GM20431 (cell line): ENCODE results near the gene SCARB1.

Experiments used
- in situ Hi-C: fragments of 300-500 bp; cut with MseI, MboI; formaldehyde crosslinking; loops from one replicate; pipeline ENCODE4 v1.15.0; 2020; ENCODE audit warnings: low sequenced_read_pairs; ENCODE audit not compliant: unreplicated experiment

The SCARB1 gene

GRCh38 chr12:124808272-124808671 is 55.4 kb downstream of the SCARB1 start:
- in situ Hi-C loops: no loop called here

- in situ Hi-C loops: no loop called here
Observed at GRCh38 chr12:124805876-124806668, 57.6 kb downstream of the SCARB1 start.

- in situ Hi-C loops: no loop called here
Observed at GRCh38 chr12:124805050-124805449, 58.6 kb downstream of the SCARB1 start.

GRCh38 chr12:124804011-124804621 is 59.5 kb downstream of the SCARB1 start:
- in situ Hi-C loops: no loop called here

- in situ Hi-C loops: no loop called here
Observed at GRCh38 chr12:124802361-124802760, 61.3 kb downstream of the SCARB1 start.

- in situ Hi-C loops: no loop called here
Observed at GRCh38 chr12:124800506-124800905, 63.2 kb downstream of the SCARB1 start.

- in situ Hi-C loops: no loop called here
Observed at GRCh38 chr12:124797321-124797720, 66.3 kb downstream of the SCARB1 start.

GRCh38 chr12:124796303-124796960 is 67.2 kb downstream of the SCARB1 start:
- in situ Hi-C loops: no loop called here

GRCh38 chr12:124795081-124795948 is 68.3 kb downstream of the SCARB1 start:
- in situ Hi-C loops: no loop called here

GRCh38 chr12:124792961-124793441 is 70.7 kb downstream of the SCARB1 start:
- in situ Hi-C loops: no loop called here

- in situ Hi-C loops: no loop called here
Observed at GRCh38 chr12:124792156-124792555, 71.5 kb downstream of the SCARB1 start.

- in situ Hi-C loops: no loop called here
Observed at GRCh38 chr12:124790650-124791400, 72.8 kb downstream of the SCARB1 start.

GRCh38 chr12:124788936-124789555 is 74.6 kb downstream of the SCARB1 start:
- in situ Hi-C loops: no loop called here

GRCh38 chr12:124786061-124786964 is 77.4 kb downstream of the SCARB1 start:
- in situ Hi-C loops: no loop called here

GRCh38 chr12:124784871-124785572 is 78.6 kb downstream of the SCARB1 start:
- in situ Hi-C loops: no loop called here

- in situ Hi-C loops: no loop called here
Observed at GRCh38 chr12:124783087-124783486, 80.6 kb downstream of the SCARB1 start.

- in situ Hi-C loops: no loop called here
Observed at GRCh38 chr12:124782132-124782531, 81.5 kb downstream of the SCARB1 start.
